Muscle layer of duodenum (tissue), 2 donors: ENCODE data around the gene KBTBD13.
"Not testable (repeated sequence)": the region's sequence is repeated elsewhere in the genome, so short reads cannot be mapped to it uniquely, and the experiment has no call there.

ENCODE experiments used
- H3K27ac ChIP-seq: one replicate; pipeline ENCODE4 v1.7.0; 2013; ENCODE audit warnings: mild to moderate bottlenecking, low read length
- H3K27me3 ChIP-seq: one replicate; pipeline ENCODE4 v1.7.0; 2013; ENCODE audit warnings: low read depth, mild to moderate bottlenecking, control low read depth, low read length
- H3K36me3 ChIP-seq, 2 donors: one replicate each; pipeline ENCODE4 v1.7.0; 2013; ENCODE audit warnings: low read length in 2 of 2, control low read depth in 1 of 2, mild to moderate bottlenecking in 1 of 2; ENCODE audit not compliant: insufficient read depth in 2 of 2, control insufficient read depth in 1 of 2
- H3K4me1 ChIP-seq, 2 donors: one replicate each; pipeline ENCODE4 v1.7.0; 2013; ENCODE audit warnings: low read length in 2 of 2, mild to moderate bottlenecking in 2 of 2, control low read depth in 1 of 2, moderate library complexity in 1 of 2; ENCODE audit not compliant: insufficient read depth in 2 of 2, control insufficient read depth in 1 of 2
- H3K4me3 ChIP-seq, 2 donors: one replicate each; pipeline ENCODE4 v1.7.0; 2013; ENCODE audit warnings: low read length in 2 of 2, low read depth in 1 of 2, mild to moderate bottlenecking in 1 of 2
- H3K9me3 ChIP-seq, 2 donors: one replicate each; pipeline ENCODE4 v1.7.0; 2013; ENCODE audit warnings: low read length in 2 of 2, control low read depth in 1 of 2, mild to moderate bottlenecking in 1 of 2; ENCODE audit not compliant: control insufficient read depth in 1 of 2
- donor health status: healthy.

Gene KBTBD13

GRCh38 chr15:65038428-65038827 is 38.1 kb upstream of the KBTBD13 start:
- Histone ChIP-seq H3K27ac (no peak overlapping the region), H3K36me3 (no peaks in the 10 kb centered on the region), H3K27me3 (no peaks in the 10 kb centered on the region), H3K4me3 (no peak overlapping the region), H3K9me3 (no peaks in the 10 kb centered on the region), H3K4me1 (peaks cover 0 to 4% of the 10 kb centered on the region in 2 donors)

DNA sequence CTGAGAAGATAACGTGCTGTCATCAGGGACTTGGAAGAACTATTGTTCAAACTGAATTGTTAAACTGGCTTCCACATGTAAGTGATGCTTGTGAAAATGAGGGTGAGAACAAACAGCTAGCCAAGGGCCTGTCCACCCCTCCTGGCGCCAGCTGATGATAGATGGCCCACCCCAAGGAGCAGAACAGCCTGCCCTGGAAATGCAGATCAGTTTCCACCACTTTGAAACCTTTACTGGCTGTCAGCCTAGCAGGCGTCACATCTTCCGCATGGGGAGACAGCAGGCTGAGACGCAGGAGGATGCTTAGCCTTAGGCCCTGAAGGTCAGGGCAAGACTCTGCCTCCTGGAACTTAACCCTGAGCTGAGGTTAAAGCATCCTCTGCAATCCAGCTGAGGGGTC is 37.7 kb upstream of the KBTBD13 start:
- Histone ChIP-seq H3K27ac (no peak overlapping the region), H3K4me3 (no peak overlapping the region)

DNA sequence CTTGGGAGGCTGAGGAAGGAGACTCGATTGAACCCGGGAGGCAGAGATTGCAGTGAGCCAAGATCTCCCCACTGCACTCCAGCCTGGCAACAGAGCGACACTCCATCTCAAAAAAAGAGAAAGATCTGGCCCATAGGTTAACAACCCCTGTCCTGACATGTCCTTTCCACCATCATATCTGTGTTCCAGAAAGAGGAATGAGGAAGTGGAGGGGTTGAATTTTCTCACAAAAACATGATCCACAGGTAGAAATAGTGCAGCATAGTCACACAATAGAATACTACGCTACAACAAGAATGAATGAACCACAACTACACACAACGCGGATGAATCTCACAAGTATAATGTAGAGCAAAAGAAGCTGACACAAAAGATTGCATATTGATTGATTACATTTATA is 36.1 kb upstream of the KBTBD13 start:
- no peak overlapping the region for H3K4me3 ChIP-seq
- no peaks in the 10 kb centered on the region for H3K9me3 ChIP-seq
- H3K27me3 ChIP-seq = no peaks in the 10 kb centered on the region
- no peak overlapping the region for H3K27ac ChIP-seq
- H3K4me1 ChIP-seq = peaks cover 0 to 5% of the 10 kb centered on the region in 2 donors
- H3K36me3 ChIP-seq = no peaks in the 10 kb centered on the region

More for the DNA sequence above, 37.7 kb upstream of the KBTBD13 start:
- Histone ChIP-seq H3K36me3 (no peaks in the 10 kb centered on the region), H3K9me3 (no peaks in the 10 kb centered on the region), H3K4me1 (peaks cover 0 to 5% of the 10 kb centered on the region in 2 donors), H3K27me3 (no peaks in the 10 kb centered on the region)

- no peaks in the 10 kb centered on the region for H3K36me3 ChIP-seq
- no peaks in the 10 kb centered on the region for H3K27me3 ChIP-seq
- H3K27ac ChIP-seq = no peak overlapping the region
- H3K4me3 ChIP-seq = no peak overlapping the region
- peaks cover 0 to 5% of the 10 kb centered on the region in 2 donors for H3K4me1 ChIP-seq
- no peaks in the 10 kb centered on the region for H3K9me3 ChIP-seq
Measured at GRCh38 chr15:65041787-65042186, 34.8 kb upstream of the KBTBD13 start.

- Histone ChIP-seq H3K9me3 (no peaks in the 10 kb centered on the region), H3K4me3 (no peak overlapping the region), H3K4me1 (peaks cover 4 to 5% of the 10 kb centered on the region in 2 donors), H3K27me3 (no peaks in the 10 kb centered on the region), H3K36me3 (no peaks in the 10 kb centered on the region), H3K27ac (peak overlapping the region; percentile 51)
Measured at GRCh38 chr15:65042776-65043327, 33.7 kb upstream of the KBTBD13 start.

DNA sequence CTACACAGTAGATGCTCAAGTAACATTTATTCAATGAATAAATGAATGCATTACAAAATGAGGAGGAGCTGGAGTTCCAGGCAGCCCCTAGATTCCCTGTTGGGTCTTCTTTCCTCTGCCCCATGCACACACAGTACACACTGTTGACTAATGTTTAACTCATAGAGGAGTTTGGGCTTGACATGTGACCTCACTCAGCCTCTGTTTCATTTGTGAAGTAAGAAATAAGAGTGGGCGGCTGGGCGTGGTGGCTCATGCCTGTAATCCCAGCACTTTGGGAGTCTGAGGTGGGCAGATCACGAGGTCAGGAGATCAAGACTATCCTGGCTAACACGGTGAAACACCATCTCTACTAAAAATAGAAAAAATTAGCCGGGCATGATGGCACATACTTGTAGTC is 32.3 kb upstream of the KBTBD13 start:
- not testable (repeated sequence) for H3K36me3 ChIP-seq, H3K9me3 ChIP-seq, H3K4me3 ChIP-seq, H3K27me3 ChIP-seq, H3K27ac ChIP-seq
- peaks cover 5 to 10% of the 10 kb centered on the region in 2 donors for H3K4me1 ChIP-seq

- Histone ChIP-seq H3K9me3 (no peaks in the 10 kb centered on the region), H3K4me3 (peak within 1 kb of the TSS in 1 of 2 donors; percentile 8), H3K27me3 (no peaks in the 10 kb centered on the region), H3K27ac (peak within 1 kb of the TSS; percentile 4), H3K4me1 (peaks cover 5 to 17% of the 10 kb centered on the region in 2 donors), H3K36me3 (no peaks in the 10 kb centered on the region)
Measured at GRCh38 chr15:65044724-65045481, 31.6 kb upstream of the KBTBD13 start, which contains the start of gene SLC51B. SLC51B (plus strand) TSS chr15:65045387; CDS start chr15:65050005, 4,618 bp downstream.

DNA sequence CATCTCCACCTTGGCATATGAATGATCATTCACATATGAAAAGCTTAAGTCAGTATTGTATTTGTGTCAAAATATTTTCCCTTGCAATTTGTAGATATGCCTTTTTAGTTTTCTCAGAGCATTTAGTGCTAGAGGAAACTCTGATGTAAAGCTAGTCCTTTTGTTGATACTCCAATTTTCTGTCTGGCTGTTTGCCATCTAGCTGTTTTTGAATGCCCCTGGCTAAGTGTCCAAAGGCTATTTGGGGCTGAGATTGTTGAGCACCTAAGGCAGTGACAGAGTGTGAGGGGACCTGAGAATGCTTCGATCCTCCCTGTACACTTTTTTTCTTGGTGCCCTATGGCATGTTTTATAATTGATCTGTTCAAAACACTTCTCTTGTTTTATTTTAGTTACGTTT is 28.3 kb upstream of the KBTBD13 start:
- Histone ChIP-seq H3K36me3 (peaks cover 0 to under 1% of the 10 kb centered on the region in 2 donors), H3K27me3 (no peaks in the 10 kb centered on the region), H3K9me3 (no peaks in the 10 kb centered on the region), H3K4me1 (peaks cover 2 to 21% of the 10 kb centered on the region in 2 donors), H3K4me3 (no peak overlapping the region), H3K27ac (no peak overlapping the region)

DNA sequence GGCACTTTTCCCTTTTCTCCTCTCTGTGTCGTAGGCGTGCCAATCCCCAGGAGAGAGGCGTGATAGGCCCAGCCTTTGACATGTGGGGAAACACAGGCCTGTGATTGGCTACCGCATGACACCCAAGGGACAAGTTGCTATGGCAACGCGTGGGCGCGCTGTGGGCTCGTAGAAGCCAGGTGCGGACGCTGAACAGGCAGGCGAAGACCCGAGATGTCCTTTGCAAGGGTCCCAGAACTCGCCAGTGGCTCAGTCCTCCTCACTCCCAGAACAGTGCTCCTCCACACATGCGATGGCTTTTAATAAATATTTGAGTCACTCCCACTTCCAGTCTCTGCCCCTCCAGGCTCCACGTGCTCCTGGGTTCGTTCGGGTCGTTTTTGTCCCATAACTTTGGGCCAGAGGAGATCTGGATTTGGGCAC is 27.1 kb upstream of the KBTBD13 start:
- peak overlapping the region; percentile 37 to 53 for H3K4me3 ChIP-seq
- no peak overlapping the region for H3K27ac ChIP-seq
- H3K36me3 ChIP-seq = peaks cover 0 to 6% of the 10 kb centered on the region in 2 donors
- no peaks in the 10 kb centered on the region for H3K27me3 ChIP-seq
- H3K4me1 ChIP-seq = peaks cover under 1 to 23% of the 10 kb centered on the region in 2 donors
- H3K9me3 ChIP-seq = no peaks in the 10 kb centered on the region

GRCh38 chr15:65050270-65050669 is 26.3 kb upstream of the KBTBD13 start:
- H3K27ac ChIP-seq = no peak overlapping the region
- H3K4me3 ChIP-seq = no peak overlapping the region
- H3K9me3 ChIP-seq = no peaks in the 10 kb centered on the region
- peaks cover 4 to 29% of the 10 kb centered on the region in 2 donors for H3K4me1 ChIP-seq
- H3K36me3 ChIP-seq = peaks cover 0 to 6% of the 10 kb centered on the region in 2 donors
- H3K27me3 ChIP-seq = no peaks in the 10 kb centered on the region

DNA sequence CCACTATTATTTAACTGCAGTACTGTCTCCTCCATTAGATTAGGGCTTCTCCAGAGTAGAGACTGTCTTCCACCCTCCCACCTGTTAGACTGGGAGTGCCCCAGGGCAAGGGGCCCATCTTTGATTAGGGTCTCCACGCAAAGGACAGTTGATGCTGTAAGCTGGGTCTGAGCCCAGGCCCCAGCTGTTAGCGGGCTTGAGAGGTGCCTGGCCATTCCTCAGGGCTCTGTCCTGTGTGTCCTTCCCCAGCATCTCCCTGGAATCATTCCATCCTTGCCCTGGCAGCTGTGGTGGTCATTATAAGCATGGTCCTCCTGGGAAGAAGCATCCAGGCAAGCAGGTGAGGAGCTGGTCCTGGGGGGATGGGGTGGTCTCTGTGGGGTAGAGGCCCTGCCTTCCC is 25.3 kb upstream of the KBTBD13 start:
- H3K4me1 ChIP-seq = peaks cover 4 to 29% of the 10 kb centered on the region in 2 donors
- H3K27me3 ChIP-seq = no peaks in the 10 kb centered on the region
- H3K36me3 ChIP-seq = peaks cover 0 to 6% of the 10 kb centered on the region in 2 donors
- no peaks in the 10 kb centered on the region for H3K9me3 ChIP-seq
- H3K27ac ChIP-seq = no peak overlapping the region
- no peak overlapping the region for H3K4me3 ChIP-seq
